Renal cortex interstitium (tissue), 11 donors: ENCODE data around the gene HOXD4. TPM values are rescaled to one million over a fixed set of nuclear protein-coding genes. Genes with fewer than 3 reads are reported as not detected.
A peak's percentile ranks its signal among the peaks of the same experiment; 100 is the strongest.

Experiments
- DNase-seq, 11 donors: peaks; one replicate each; pipeline ENCODE4 v3.0.0-alpha.2; 2013; ENCODE audit warnings: low read depth in 9 of 11, low spot score in 4 of 11; ENCODE audit errors: extremely low read depth in 1 of 11
- polyA plus RNA-seq, 3 donors: library from polyadenylated mRNA; unstranded; fragments of 120-200 nt; gene quantifications; one replicate each; pipeline ENCODE4 v1.2.1, GENCODE V29; 2013; ENCODE audit not compliant: insufficient read length in 3 of 3

The HOXD4 gene
- polyA plus RNA-seq, 3 donors, result 47.8 to 80.8 (median 56.1) TPM

DNA sequence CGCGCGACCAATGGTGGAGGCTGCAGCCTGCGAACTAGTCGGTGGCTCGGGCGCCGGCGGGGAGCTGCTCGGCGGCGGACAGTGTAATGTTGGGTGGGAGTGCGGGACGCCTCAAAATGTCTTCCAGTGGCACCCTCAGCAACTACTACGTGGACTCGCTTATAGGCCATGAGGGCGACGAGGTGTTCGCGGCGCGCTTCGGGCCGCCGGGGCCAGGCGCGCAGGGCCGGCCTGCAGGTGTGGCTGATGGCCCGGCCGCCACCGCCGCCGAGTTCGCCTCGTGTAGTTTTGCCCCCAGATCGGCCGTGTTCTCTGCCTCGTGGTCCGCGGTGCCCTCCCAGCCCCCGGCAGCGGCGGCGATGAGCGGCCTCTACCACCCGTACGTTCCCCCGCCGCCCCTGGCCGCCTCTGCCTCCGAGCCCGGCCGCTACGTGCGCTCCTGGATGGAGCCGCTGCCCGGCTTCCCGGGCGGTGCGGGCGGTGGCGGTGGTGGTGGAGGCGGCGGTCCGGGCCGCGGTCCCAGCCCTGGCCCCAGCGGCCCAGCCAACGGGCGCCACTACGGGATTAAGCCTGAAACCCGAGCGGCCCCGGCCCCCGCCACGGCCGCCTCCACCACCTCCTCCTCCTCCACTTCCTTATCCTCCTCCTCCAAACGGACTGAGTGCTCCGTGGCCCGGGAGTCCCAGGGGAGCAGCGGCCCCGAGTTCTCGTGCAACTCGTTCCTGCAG is 28.5 kb upstream of the HOXD4 start, which contains the start of gene HOXD9:
Gene HOXD9, plus strand, starts transcription at position 37 of the 728 bp plus-strand sequence. Its CDS starts 50 bp downstream, at position 87.
- no peak for DNase-seq

DNA sequence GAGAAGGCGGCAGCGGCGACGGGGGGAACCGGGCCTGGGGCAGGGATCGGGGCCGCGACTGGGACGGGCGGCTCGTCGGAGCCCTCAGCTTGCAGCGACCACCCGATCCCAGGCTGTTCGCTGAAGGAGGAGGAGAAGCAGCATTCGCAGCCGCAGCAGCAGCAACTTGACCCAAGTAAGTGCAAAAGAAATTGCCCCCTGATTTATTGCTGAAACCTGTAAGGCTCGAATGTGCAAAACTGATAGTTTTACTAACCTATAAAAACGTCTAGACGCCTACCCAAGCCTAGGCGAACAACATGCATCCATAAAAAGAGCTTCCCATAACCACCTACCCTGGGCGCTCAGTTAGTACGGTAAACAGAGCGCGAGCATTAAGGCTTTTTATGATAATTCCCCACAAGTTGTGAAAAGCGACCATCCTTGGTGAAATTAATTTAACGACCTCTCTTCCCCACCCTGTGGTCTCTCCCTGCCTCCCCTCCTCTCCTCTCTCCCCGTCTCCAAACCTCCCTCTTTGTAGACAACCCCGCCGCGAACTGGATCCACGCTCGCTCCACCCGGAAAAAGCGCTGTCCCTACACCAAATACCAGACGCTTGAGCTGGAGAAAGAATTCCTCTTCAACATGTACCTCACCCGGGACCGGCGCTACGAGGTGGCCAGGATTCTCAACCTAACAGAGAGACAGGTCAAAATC is 27.8 kb upstream of the HOXD4 start:
- no peak for DNase-seq

GRCh38 chr2:176124110-176124946 is 27.0 kb upstream of the HOXD4 start:
- DNase-seq, result no peak

DNA sequence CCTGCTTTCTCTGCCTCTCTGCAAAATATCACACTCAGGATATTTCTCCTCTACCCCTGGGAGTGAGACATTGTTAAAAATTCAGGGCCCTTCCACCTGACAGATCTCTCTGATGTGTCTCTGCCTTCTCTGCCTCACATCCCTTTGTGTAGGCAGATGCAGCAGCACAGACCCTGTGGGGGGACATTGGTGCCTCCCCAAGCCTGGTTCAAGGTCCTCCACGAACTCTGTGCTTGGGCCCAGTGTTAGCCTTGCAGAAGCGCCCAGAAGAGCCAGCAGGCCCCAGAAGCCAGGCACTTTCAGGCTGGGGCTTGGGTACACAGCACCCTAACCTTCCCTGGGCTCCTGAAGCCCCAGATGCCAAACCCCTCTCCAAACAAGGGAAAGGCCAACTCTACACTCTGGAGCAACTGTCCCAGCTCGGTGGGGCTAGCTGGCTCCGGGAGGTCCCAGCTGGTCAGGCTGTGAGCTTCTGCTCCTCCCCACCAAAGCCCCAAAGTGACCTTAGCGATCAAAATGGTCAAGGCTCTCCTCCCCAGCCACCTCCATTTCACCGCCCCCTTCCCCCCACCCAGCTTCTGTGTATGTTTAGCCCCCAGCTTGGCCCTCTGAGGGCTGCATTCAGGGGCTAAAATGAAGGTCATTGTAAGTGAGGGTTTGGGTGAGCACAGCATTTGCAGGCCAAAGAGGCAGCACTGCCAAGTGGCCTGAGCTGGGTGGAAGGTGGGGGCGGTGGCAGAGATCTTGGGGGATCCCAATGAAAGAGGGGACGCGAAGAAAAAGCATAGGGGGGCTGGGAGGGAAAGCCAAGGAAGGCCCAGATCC is 26.2 kb upstream of the HOXD4 start:
- DNase-seq, result no peak

GRCh38 chr2:176125772-176126054 is 25.6 kb upstream of the HOXD4 start:
- no peak for DNase-seq

DNA sequence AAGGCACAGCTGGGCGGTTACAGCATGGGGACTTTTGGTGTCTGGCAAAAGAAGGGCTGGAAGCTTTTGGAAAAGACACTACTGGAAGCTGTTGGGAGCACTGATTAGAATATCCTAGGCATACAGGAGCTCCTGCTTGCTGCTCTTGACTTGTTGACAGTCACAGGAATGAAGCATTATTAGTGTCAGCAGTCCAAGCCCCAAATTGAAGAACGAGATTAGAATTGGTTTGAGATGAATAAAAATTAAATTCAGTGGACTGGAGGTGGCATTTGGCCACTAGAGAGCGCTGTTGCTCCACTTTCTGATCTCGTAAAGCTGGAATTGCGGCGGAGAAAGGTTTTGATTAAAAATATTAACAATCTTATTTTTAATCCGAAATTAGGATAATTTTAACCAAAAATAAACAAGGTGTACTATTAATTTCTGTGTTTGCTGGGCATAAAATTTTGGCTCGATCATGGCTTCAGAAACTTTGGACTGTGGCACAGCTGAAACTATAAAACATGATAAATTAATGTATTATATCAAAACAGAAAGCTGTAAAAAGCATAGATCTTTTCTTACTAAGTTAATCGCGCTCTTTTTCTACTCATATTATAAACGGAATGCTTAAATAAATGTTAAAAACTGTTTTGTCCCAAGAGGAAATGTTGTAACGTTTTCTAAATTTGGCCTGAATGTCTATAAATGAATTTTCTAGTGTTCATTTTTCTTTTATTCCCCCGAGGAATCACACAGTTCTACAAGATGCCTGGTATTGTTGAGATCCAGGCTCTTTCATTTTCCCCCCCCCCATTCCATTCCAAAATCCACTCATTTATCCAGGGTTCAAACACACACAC is 24.2 kb upstream of the HOXD4 start:
- peak in 1 of 11 donors; percentile 84 for DNase-seq

- no peak for DNase-seq
Measured at GRCh38 chr2:176127774-176128072, 23.6 kb upstream of the HOXD4 start.

GRCh38 chr2:176128172-176128981 is 23.0 kb upstream of the HOXD4 start:
- DNase-seq, result no peak

DNA sequence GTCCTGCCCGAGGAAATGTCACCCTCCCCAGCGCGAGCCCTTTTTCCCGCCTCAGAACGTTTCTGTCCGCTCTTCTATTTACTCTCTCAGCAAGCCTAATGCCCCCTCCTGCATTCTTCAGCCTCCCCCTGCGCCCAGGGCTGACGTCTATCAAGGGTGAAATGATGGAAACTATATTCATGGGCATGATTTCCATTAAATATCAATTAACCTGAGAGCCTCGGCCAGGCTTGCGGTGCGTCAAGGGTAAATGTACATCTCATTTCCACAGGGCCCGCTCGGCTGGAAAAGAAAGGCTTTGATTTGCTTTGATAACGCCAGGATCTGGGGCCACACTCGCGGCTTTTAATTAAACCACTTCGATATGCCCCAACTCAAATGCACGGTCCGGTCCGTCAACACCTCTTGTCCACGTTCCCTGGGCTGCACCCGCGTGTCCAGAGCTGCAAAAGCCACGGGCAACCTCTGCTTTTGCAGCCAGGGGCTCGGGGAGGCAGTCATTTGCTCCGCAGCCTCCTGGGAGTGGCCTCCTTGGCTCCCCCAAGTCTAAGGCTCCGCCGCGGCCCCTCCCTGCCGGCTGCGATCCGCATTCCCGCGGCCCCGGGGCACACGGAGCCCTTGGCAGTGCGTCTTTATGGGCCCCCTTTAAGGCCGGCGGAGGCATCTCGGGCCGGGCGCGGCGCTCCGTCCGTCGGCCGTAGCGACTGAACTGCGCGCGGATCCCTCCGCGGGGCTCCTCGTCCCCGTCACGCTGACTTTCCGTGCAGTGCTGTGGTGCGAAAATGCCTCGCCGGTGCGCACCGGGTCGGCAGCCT is 22.2 kb upstream of the HOXD4 start, which contains the start of gene HOXD8:
Gene HOXD8, plus strand, starts transcription at position 724 of the 815 bp plus-strand sequence. CDS start 662 bp downstream, outside the sequence.
- peak in 3 of 11 donors; percentile 84 to 85 (median 85) for DNase-seq

- no peak for DNase-seq
Measured at GRCh38 chr2:176129813-176130146, 21.6 kb upstream of the HOXD4 start.

DNA sequence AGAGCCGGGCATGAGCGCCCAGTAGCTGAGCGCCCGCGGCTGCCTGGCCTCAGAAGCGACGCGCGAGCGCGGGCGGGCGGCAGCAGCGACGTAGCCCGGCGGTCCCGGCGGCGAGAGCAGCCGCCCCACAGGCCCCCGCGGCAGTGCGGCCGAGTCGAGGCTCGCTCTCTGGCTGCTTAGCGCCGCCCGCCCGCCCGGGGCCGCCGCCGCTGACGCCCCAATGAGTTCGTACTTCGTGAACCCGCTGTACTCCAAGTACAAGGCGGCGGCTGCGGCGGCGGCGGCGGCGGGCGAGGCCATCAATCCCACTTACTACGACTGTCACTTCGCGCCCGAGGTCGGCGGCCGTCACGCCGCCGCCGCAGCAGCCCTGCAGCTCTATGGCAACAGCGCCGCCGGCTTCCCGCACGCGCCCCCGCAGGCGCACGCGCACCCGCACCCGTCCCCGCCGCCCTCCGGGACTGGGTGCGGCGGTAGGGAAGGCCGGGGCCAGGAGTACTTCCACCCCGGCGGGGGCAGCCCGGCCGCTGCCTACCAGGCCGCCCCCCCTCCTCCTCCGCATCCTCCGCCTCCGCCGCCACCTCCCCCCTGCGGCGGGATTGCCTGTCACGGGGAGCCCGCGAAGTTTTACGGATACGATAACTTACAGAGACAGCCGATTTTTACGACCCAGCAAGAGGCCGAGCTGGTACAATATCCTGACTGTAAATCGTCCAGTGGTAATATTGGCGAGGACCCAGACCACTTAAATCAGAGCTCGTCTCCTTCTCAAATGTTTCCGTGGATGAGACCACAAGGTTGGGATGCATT is 21.0 kb upstream of the HOXD4 start:
- DNase-seq, result peak in 8 of 11 donors; percentile 84 to 94 (median 90)

GRCh38 chr2:176130957-176131847 is 20.1 kb upstream of the HOXD4 start:
- DNase-seq, result no peak

DNA sequence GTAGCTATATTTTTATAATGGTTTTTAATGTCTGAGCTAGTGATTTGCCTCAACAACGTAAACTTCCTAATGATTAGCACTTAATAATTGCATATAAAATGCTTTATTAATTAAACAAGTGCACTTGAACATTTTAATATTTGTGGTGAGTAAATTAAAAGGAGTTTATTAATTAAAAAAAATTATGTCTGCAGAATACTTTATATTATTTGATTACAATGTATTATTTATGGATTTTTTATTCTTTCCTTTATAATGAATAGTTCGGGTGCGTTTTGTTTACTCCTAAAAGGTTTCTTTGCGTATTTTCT is 19.5 kb upstream of the HOXD4 start:
- DNase-seq, result no peak

DNA sequence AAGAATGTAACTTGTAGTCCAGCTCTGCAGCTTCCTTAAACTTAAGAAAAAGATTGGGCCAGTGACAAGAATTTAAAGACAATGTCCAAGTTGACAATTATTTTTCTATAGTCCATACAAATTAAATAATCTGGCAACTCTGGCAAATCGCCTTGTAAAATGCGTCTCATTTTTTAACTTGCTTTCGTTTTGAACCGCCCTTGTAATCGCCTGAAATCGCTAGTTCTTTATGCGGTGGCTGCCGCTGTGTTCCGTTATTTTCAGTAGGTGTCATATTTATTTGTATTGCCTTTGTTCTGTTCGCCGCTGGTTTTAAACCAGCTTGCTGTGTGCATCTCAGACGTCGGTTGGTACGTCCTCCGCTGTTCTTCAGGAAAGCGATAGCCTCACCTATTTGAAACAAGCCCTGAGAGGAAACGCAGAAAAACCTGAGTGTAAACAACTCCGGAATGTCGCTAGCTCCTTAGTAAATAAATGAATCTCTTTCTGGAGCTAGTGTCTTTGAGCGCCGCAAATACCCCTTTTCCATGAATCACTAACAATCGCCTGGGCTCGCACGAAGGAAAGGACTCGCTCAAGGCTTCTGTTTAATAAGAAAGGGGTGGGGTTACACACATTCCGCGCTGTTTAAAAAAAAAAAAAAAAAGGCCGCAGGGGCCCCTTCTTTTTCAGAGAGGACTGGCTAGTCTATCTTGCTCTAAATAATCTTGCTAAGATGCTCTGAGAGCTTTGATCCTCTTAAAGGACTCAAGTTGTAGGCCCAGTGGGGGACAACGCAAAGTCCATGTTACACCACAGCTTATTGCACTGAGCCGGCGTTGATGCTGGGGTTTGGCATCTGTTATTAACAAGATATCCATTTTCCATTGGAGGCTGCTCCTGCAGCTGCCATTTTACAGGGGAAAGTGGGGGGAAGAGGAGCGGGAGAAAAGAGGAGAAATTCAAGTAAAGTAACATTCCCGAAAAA is 18.9 kb upstream of the HOXD4 start:
- DNase-seq, result no peak
